ENCODE data around the gene CPPED1. TPM values are rescaled to one million over a fixed set of nuclear protein-coding genes. Genes with fewer than 3 reads are reported as not detected.

CPPED1 gene
- total and polyA plus RNA-seq, 3 donors from 2014 or later: 34.3 to 84.3 (median 67.5) TPM

DNA sequence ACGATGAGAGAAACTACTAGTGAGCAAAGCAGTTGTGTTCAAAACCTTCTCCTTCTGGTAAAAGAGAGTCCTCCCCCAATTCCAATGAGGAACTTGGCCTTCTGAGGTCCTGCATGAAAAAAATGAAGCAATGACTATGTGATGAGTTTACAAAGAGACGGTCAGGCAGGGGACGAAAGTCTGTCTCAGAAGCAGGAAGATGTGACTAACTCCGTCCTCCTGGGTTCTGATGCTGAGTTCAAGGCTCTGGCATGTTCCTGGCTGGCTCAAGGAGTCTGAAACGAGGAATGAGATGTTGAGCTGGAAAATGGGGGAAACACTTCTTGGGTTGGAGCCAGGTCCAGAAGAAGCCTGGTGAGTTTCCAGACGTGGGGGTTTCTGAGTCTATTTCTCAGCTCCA, 129.6 kb downstream of the CPPED1 start:
- intact Hi-C loops (cut with DNase I; ENCODE audit: low total_unique reads): no loop called here
- Histone ChIP-seq H3K9me3 (no peaks in the 10 kb centered on the region), H3K27me3 (no peaks in the 10 kb centered on the region), H3K4me3 (no peak overlapping the region), H3K36me3 (ENCODE audit: low read depth, missing control alignments) (no peaks in the 10 kb centered on the region), H3K4me1 (no peaks in the 10 kb centered on the region), H3K27ac (no peak overlapping the region)
- no peak for DNase-seq
- no peak for TF ChIP-seq POLR2A (IDR thresholded peaks at IDR 0.05)
- TF ChIP-seq, protein P1, sequence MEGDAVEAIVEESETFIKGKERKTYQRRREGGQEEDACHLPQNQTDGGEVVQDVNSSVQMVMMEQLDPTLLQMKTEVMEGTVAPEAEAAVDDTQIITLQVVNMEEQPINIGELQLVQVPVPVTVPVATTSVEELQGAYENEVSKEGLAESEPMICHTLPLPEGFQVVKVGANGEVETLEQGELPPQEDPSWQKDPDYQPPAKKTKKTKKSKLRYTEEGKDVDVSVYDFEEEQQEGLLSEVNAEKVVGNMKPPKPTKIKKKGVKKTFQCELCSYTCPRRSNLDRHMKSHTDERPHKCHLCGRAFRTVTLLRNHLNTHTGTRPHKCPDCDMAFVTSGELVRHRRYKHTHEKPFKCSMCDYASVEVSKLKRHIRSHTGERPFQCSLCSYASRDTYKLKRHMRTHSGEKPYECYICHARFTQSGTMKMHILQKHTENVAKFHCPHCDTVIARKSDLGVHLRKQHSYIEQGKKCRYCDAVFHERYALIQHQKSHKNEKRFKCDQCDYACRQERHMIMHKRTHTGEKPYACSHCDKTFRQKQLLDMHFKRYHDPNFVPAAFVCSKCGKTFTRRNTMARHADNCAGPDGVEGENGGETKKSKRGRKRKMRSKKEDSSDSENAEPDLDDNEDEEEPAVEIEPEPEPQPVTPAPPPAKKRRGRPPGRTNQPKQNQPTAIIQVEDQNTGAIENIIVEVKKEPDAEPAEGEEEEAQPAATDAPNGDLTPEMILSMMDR (IDR thresholded peaks at IDR 0.05): no peak
- WGBS, 2 donors: 84% methylated on average over 6 of the region's 6 CpGs

DNA sequence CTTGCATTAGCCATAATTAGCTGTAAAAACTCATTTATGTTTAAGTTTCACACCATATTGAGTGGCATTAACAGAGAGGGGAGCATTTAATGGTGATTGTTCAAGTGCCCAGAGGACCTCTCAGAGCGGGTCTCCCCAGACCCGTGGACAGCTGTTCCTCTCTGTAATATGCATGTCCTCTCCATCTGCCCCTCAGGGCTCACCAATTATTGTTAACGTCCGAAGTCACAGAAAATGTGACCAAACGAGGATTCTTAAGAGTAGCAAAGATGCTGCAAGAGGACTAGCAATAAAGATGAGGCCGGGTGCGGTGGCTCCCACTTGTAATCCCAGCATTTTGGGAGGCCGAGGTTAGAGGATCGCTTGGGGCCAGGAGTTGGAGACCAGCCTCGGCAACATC, 130.2 kb downstream of the CPPED1 start:
- intact Hi-C loops (cut with DNase I; ENCODE audit: low total_unique reads): no loop called here
- DNase-seq: no peak
- Histone ChIP-seq H3K36me3 (ENCODE audit: low read depth, missing control alignments) (no peaks in the 10 kb centered on the region), H3K4me3 (no peak overlapping the region), H3K9me3 (no peaks in the 10 kb centered on the region), H3K27ac (no peak overlapping the region), H3K27me3 (no peaks in the 10 kb centered on the region), H3K4me1 (no peaks in the 10 kb centered on the region)
- WGBS, 2 donors: 81 to 90% methylated on average over 10 of the region's 10 CpGs
- TF ChIP-seq POLR2A (IDR thresholded peaks at IDR 0.05): no peak
- TF ChIP-seq, protein P1 (IDR thresholded peaks at IDR 0.05): no peak

DNA sequence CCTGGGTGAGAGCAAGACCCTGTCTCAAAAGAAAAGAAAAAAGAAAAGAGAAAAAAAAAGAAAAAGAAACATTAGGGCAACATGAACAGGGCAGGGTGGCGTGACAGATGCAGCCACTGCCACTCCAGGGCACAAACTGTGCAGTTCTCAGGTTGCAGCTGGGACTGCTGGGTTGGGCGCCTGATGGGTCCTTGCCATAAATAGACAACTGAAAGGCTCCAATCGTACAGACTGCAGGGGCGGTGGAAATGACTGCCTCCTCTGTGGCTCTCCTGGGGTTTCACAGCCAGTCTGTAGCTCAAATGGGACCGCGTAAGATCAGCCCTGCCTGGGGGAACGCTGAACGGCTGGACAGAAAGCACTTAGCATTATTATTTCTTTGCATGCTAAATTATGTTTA, 130.7 kb downstream of the CPPED1 start:
- TF ChIP-seq, protein P1 (IDR thresholded peaks at IDR 0.05): no peak
- no peak for TF ChIP-seq POLR2A (IDR thresholded peaks at IDR 0.05)
- Histone ChIP-seq H3K9me3 (no peaks in the 10 kb centered on the region), H3K36me3 (ENCODE audit: low read depth, missing control alignments) (no peaks in the 10 kb centered on the region), H3K4me3 (no peak overlapping the region), H3K27ac (no peak overlapping the region), H3K27me3 (no peaks in the 10 kb centered on the region), H3K4me1 (no peaks in the 10 kb centered on the region)
- 83 to 93% methylated on average over 8 of the region's 8 CpGs for WGBS, 2 donors
- no peak for DNase-seq
- intact Hi-C loops (cut with DNase I; ENCODE audit: low total_unique reads): no loop called here

DNA sequence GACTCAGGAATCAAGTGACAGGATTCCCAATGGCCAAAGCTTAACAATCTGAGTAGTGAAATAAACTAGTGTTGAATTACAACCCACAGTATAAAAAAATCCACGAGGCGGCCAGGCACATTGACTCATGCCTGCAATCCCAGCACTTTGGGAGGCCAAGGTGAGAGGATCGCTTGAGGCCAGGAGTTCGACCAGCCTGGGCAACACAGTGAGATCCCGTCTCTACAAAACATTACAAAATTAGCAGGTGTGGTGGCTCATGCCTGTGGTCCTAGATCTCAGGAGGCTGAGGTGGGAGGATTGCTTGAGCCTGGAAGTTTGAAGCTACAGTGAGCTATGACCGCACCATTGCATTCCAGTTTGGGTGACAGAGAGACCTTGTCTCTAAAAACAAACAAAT, 133.8 kb downstream of the CPPED1 start:
- intact Hi-C loops (cut with DNase I; ENCODE audit: low total_unique reads): no loop called here

DNA sequence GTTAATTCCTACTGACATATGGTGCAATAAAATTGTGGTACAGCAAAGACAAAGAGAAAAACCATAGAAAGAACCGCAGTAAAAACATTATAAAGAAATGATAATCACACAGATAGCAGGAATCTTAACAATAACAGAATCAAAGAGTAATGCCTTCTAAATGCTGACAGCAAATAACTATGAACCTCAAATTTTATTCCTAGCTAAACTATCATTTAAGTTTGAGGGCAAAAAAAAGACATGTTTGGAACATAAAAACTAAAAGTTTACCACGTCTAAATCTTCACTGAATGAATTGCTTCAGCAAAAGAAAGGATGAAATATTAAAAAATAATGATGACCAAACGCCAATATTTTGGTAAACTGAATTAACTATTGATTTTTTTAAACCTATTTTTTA, 135.8 kb downstream of the CPPED1 start:
- Histone ChIP-seq H3K9me3 (no peaks in the 10 kb centered on the region), H3K27ac (no peak overlapping the region), H3K4me1 (no peaks in the 10 kb centered on the region), H3K4me3 (no peak overlapping the region), H3K27me3 (no peaks in the 10 kb centered on the region), H3K36me3 (ENCODE audit: low read depth, missing control alignments) (no peaks in the 10 kb centered on the region)
- TF ChIP-seq POLR2A (IDR thresholded peaks at IDR 0.05): no peak
- TF ChIP-seq, protein P1 (IDR thresholded peaks at IDR 0.05): no peak
- no peak for DNase-seq
- 63 to 92% methylated on average over 3 of the region's 3 CpGs for WGBS, 2 donors
- intact Hi-C loops (cut with DNase I; ENCODE audit: low total_unique reads): no loop called here

More for the DNA sequence above, 133.8 kb downstream of the CPPED1 start:
- Histone ChIP-seq H3K4me3 (no peak overlapping the region), H3K36me3 (ENCODE audit: low read depth, missing control alignments) (no peaks in the 10 kb centered on the region), H3K4me1 (no peaks in the 10 kb centered on the region), H3K27me3 (no peaks in the 10 kb centered on the region), H3K27ac (no peak overlapping the region), H3K9me3 (no peaks in the 10 kb centered on the region)
- DNase-seq: no peak
- WGBS, 2 donors: 94 to 98% methylated on average over 6 of the region's 6 CpGs
- TF ChIP-seq POLR2A (IDR thresholded peaks at IDR 0.05): no peak
- TF ChIP-seq, protein P1 (IDR thresholded peaks at IDR 0.05): no peak
